Esophagus muscularis mucosa (tissue), 4 donors: ENCODE measurements around the gene WSCD2. TPM values are rescaled to one million over a fixed set of nuclear protein-coding genes. Genes with fewer than 3 reads are reported as not detected.

Source experiments
- DNase-seq: peaks from one replicate; pipeline ENCODE4 v3.0.0-alpha.2; 2017; ENCODE audit errors: extremely low spot score
- H3K27ac ChIP-seq, 4 donors: fragments of 200-600 bp; sonication (generic); replicated peaks in 1 of 4; 1 replicate in 3 of 4; 2 replicates in 1 of 4; pipeline ENCODE4 v1.5.1; 2016 to 2019; ENCODE audit warnings: mild to moderate bottlenecking in 1 of 4
- H3K27me3 ChIP-seq, 4 donors: fragments of 200-600 bp; sonication (generic); one replicate each; pipeline versions ENCODE4 v1.5.1 to v1.6.0; 2016 to 2019
- H3K36me3 ChIP-seq, 4 donors: fragments of 200-600 bp; sonication (generic); one replicate each; pipeline ENCODE4 v1.5.1; 2016 to 2019
- H3K4me1 ChIP-seq, 4 donors: fragments of 200-600 bp; sonication (generic); one replicate each; pipeline ENCODE4 v1.5.1; 2016 to 2019
- H3K4me3 ChIP-seq, 4 donors: fragments of 200-600 bp; sonication (generic); 1 replicate in 2 of 4; 2 replicates in 2 of 4; pipeline ENCODE4 v1.5.1; 2016 to 2019; ENCODE audit warnings: mild to moderate bottlenecking in 4 of 4, moderate library complexity in 1 of 4
- H3K9me3 ChIP-seq, 4 donors: fragments of 200-600 bp; sonication (generic); 1 replicate in 3 of 4; 2 replicates in 1 of 4; pipeline ENCODE4 v1.5.1; 2016 to 2019
- CTCF ChIP-seq, 3 experiments: fragments of 200-600 bp in 2 of 3; fragments of 450-650 bp in 1 of 3; sonication (generic) in 2 of 3; IDR thresholded peaks; one replicate each; pipeline ENCODE4 v1.5.1; 2017 to 2019; ENCODE audit warnings: antibody characterized with exemption in 3 of 3, mild to moderate bottlenecking in 2 of 3, moderate library complexity in 1 of 3
- EP300 ChIP-seq: sonication (generic); formaldehyde crosslinking; IDR thresholded peaks from one replicate; pipeline ENCODE4 v1.6.1; 2017; ENCODE audit warnings: antibody characterized with exemption
- POLR2A ChIP-seq: fragments of 450-650 bp; IDR thresholded peaks from one replicate; pipeline ENCODE4 v1.6.1; 2017; ENCODE audit warnings: antibody characterized with exemption, moderate library complexity, mild to moderate bottlenecking, low read depth
- POLR2AphosphoS5 ChIP-seq, 2 donors: sonication (generic); formaldehyde crosslinking; IDR thresholded peaks; one replicate each; pipeline ENCODE4 v1.6.1; 2017; ENCODE audit warnings: antibody characterized with exemption in 2 of 2
- WGBS: methylation state at CpG from one replicate; pipeline ENCODE4 v1.1.5; 2018; 5-methylcytosine and 5-hydroxymethylcytosine counted together
- intact Hi-C: fragments of 100-400 bp; cut with DNase I; formaldehyde crosslinking; loops from one replicate; pipeline ENCODE4 v1.15.1; 2023
- total RNA-seq, 4 donors: library from RNA; depleted of rRNA; stranded (reverse); fragments of >200 nt; gene quantifications; one replicate each; pipeline versions ENCODE4 v1.1.0 to v1.2.1, GENCODE V29; 2016

Gene WSCD2
- total RNA-seq, 4 donors from 2014 or later = 24.7 to 47.9 (median 30.4) TPM

- 59% methylated on average over 5 of the region's 5 CpGs for whole genome bisulfite sequencing
- no peak for DNase-seq
Measured at GRCh38 chr12:108235197-108235984, 106.3 kb downstream of the WSCD2 start.

GRCh38 chr12:108235985-108236263 lies 106.8 kb downstream of the WSCD2 start:
- Histone ChIP-seq H3K9me3 (no peaks in the 10 kb centered on the region), H3K27me3 (no peaks in the 10 kb centered on the region), H3K4me3 (no peak overlapping the region), H3K4me1 (no peaks in the 10 kb centered on the region), H3K27ac (no peak overlapping the region), H3K36me3 (peaks cover 0 to 57% (median 18%) of the 10 kb centered on the region in 4 donors)
- WGBS = 29% methylated on average over 3 of the region's 3 CpGs
- intact Hi-C loops = loop anchor here (10.0 kb wide), 1 partner anchor 219 kb away; no protein-coding TSS in a partner anchor
- TF ChIP-seq POLR2A = no peak
- no peak for TF ChIP-seq CTCF (IDR thresholded peaks at IDR 0.05)
- no peak for TF ChIP-seq POLR2AphosphoS5 (IDR thresholded peaks at IDR 0.05)
- no peak for TF ChIP-seq EP300
- DNase-seq = no peak

More at GRCh38 chr12:108235197-108235984, 106.3 kb downstream of the WSCD2 start:
- intact Hi-C loops = loop anchor here (10.0 kb wide), 1 partner anchor 219 kb away; no protein-coding TSS in a partner anchor
- H3K27me3 ChIP-seq = no peaks in the 10 kb centered on the region
- TF ChIP-seq POLR2AphosphoS5 (IDR thresholded peaks at IDR 0.05) (no peak), CTCF (IDR thresholded peaks at IDR 0.05) (no peak), POLR2A (no peak), EP300 (no peak)
- no peak overlapping the region for H3K4me3 ChIP-seq
- no peaks in the 10 kb centered on the region for H3K4me1 ChIP-seq
- no peak overlapping the region for H3K27ac ChIP-seq
- H3K9me3 ChIP-seq = no peaks in the 10 kb centered on the region
- H3K36me3 ChIP-seq = peaks cover 0 to 52% (median 20%) of the 10 kb centered on the region in 4 donors

- no peaks in the 10 kb centered on the region for H3K9me3 ChIP-seq
- no peak for DNase-seq
- no peak overlapping the region for H3K27ac ChIP-seq
- H3K36me3 ChIP-seq = peaks cover 0 to 61% (median 17%) of the 10 kb centered on the region in 4 donors
- WGBS = 94% methylated on average over 1 of the region's 1 CpG
- no peaks in the 10 kb centered on the region for H3K4me1 ChIP-seq
- H3K27me3 ChIP-seq = no peaks in the 10 kb centered on the region
- intact Hi-C loops = loop anchor here (10.0 kb wide), 1 partner anchor 218 kb away; no protein-coding TSS in a partner anchor
- no peak overlapping the region for H3K4me3 ChIP-seq
- TF ChIP-seq CTCF (IDR thresholded peaks at IDR 0.05) = no peak
- TF ChIP-seq POLR2AphosphoS5 (IDR thresholded peaks at IDR 0.05) = no peak
- no peak for TF ChIP-seq POLR2A
- TF ChIP-seq EP300 = no peak
Measured at GRCh38 chr12:108236366-108236765, 107.3 kb downstream of the WSCD2 start.

GRCh38 chr12:108237272-108237671 lies 108.2 kb downstream of the WSCD2 start:
- intact Hi-C loops = loop anchor here (10.0 kb wide), 1 partner anchor 218 kb away; no protein-coding TSS in a partner anchor

More at GRCh38 chr12:108237272-108237671, 108.2 kb downstream of the WSCD2 start:
- TF ChIP-seq EP300 (no peak), CTCF (IDR thresholded peaks at IDR 0.05) (peak; percentile 17 to 39 (median 23))
- DNase-seq = no peak
- Histone ChIP-seq H3K27me3 (no peaks in the 10 kb centered on the region), H3K4me1 (no peaks in the 10 kb centered on the region), H3K4me3 (no peak overlapping the region), H3K27ac (no peak overlapping the region), H3K36me3 (peaks cover 0 to 56% (median 15%) of the 10 kb centered on the region in 4 donors), H3K9me3 (no peaks in the 10 kb centered on the region)
- WGBS = 87% methylated on average over 3 of the region's 3 CpGs
